Stimulated activated CD4-positive, alpha-beta T cell treated with anti-CD3 and anti-CD28 coated beads, Interleukin-4, amount 100 ng/mL, for 24 hours (primary cell): ENCODE data around the gene EGR1.

Experiments
- DNase-seq: peaks from one replicate; pipeline ENCODE4 v3.0.0-alpha.2; 2020

EGR1 gene

GRCh38 chr5:138453590-138453989 is 11.7 kb upstream of the EGR1 start:
- no peak for DNase-seq

- no peak for DNase-seq
Measured at GRCh38 chr5:138454121-138454520, 11.2 kb upstream of the EGR1 start.

- DNase-seq: no peak
Measured at GRCh38 chr5:138455232-138455930, 9.9 kb upstream of the EGR1 start.

DNA sequence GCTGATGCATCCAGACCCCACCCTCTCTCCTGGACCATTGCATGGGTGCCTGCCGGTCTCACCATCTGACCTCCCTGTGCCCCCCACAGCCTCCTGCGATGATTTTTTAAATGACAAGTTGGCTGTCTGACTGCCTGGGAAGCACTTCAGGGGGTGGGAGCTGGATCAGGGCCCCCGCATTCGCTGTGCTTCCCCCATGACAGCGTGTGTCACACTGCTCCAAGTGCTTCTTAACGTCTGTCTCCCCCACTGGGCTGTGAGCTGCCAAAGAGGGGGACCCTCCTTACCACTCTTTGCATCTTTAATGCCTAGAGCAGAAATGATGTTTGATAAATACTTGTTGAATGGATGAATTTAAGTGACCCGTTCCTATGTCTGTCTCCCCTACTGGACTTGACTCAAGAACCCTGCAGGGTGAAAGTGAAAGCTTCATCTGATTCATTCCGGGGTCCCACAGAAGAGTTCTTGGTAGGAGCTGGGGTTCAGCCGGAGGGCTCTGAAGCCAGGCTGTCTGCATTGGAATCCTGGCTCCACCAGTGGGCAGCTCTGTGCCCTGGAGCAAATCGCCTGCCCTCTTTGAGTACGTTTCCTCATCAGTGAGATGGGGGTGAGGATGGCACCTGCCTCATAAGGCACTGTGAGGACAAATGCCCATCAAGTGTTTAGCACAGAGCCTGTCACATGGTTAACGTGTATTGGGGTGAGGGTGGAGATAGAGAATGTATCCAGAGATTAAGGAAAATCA is 7.6 kb upstream of the EGR1 start:
- no peak for DNase-seq

- DNase-seq: no peak
Measured at GRCh38 chr5:138458384-138458783, 6.9 kb upstream of the EGR1 start.

DNA sequence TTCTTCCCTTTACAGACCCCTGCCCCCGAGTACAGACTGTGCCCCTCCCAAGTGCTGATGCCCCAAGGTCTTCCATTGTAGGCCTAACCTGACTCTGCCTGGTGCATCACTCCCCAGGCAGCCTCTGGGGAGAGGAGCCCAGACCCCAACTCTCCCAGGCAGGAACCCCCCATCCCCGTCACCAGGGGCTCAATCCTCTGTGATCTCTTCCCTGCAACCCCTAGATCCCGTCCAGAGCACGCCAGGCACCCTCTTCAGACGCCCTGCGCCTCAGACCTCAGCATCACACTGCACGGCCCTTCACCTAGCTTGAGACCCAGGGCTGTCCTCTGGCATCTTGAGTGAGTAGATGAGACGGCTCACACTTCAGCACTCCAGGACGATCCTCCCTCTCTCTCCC is 6.4 kb upstream of the EGR1 start:
- no peak for DNase-seq

DNA sequence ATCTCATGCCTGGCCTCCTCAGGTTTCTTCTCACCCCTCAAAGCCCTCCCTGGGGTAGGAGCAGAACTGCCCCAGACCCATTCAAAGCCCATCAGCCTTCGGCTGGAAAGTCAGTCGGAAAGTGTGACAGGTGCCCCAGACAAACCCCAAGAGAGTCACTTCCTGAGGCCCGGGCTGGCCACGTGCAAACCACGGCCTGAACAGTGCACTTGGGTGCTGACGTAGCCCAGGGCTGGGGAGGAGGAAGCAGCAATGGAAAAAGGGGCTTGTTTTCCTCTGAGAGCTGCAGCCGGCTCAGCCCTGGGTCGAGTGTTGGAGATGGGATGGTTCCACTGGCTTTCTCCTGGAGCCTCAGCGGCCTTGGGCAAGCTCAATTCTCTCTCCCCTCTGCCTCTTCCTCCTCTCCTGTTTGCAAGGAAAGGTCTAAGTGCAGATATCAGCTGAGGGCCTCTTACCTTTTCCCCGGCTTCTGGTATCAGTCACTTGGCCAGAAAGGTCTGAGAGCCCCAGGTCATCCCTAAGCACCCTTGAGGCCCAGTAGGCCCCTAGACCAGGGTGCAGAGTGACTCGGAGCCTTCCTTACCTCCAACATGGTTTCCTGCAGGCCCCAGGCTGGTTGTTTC is 5.9 kb upstream of the EGR1 start:
- peak; percentile 88 for DNase-seq

- DNase-seq: no peak
Measured at GRCh38 chr5:138460032-138460693, 5.1 kb upstream of the EGR1 start.

GRCh38 chr5:138461343-138462125 is 3.7 kb upstream of the EGR1 start:
- DNase-seq: no peak

DNA sequence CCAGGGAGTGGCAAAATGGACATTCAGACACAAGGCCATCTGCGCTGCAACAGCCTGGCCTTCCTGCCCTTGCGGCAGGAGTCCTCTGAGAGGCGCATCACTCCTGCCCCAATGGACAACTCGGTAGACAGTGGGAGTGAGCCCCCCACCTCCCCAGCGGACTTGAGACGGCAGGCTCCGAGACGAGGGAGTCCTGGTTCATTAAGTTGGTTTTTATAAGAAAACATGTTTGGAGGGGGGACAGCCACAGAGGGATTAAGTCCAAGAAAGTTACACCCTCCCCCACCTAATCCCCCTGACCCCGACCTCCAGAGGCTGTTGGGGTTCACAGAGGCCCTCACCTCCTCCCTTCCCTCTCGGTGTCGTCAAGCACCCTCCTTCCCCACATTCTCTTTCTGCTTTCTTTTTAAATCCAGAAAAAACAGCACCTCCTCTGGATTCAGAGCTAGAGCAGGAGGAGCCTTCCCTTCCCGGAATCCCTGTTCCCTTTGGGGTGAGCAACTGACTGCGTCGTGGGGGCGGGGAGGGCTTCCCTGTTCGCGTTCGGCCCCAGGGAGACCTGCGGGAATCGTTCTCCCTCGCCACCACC is 1.8 kb upstream of the EGR1 start:
- DNase-seq: no peak

GRCh38 chr5:138464008-138464387 is 1.3 kb upstream of the EGR1 start:
- peak; percentile 92 for DNase-seq

GRCh38 chr5:138464388-138465260 is 655 bp upstream of the EGR1 start:
- peak; percentile 97 for DNase-seq

DNA sequence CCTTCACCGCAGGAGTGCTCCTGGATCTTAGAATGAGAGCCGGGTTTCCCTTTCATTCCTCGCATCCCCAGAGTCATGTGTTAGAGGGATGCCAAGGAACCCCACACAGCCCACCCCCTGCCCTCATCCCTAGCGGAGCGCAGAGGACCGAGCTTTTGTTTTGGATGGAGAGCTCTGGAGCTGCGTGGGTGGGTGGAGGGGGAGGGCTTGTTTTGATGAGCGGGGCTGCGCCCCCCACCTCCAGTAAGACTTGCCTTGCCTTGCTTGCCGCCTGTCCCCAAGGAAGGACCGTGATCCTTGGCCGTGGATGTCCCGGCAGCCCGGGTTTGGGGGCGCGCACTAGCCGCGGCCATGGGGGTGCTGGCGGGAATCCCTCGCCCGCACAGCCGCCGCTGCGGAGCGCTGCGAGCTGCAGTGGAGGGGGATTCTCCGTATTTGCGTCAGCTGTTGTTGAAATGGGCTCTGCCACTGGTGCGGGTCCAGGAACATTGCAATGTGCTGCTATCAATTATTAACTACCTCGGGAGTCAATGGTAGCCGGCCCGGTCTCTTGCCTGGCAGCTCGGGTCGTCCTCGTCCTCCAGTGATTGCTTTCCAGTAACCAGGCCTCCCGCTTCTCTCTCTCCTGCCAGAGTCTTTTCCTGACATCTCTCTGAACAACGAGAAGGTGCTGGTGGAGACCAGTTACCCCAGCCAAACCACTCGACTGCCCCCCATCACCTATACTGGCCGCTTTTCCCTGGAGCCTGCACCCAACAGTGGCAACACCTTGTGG is 1.0 kb downstream of the EGR1 start:
- peak; percentile 32 for DNase-seq

DNA sequence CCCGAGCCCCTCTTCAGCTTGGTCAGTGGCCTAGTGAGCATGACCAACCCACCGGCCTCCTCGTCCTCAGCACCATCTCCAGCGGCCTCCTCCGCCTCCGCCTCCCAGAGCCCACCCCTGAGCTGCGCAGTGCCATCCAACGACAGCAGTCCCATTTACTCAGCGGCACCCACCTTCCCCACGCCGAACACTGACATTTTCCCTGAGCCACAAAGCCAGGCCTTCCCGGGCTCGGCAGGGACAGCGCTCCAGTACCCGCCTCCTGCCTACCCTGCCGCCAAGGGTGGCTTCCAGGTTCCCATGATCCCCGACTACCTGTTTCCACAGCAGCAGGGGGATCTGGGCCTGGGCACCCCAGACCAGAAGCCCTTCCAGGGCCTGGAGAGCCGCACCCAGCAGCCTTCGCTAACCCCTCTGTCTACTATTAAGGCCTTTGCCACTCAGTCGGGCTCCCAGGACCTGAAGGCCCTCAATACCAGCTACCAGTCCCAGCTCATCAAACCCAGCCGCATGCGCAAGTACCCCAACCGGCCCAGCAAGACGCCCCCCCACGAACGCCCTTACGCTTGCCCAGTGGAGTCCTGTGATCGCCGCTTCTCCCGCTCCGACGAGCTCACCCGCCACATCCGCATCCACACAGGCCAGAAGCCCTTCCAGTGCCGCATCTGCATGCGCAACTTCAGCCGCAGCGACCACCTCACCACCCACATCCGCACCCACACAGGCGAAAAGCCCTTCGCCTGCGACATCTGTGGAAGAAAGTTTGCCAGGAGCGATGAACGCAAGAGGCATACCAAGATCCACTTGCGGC is 1.8 kb downstream of the EGR1 start:
- no peak for DNase-seq

GRCh38 chr5:138467711-138468132 is 2.4 kb downstream of the EGR1 start:
- DNase-seq: no peak

GRCh38 chr5:138468133-138468965 is 3.1 kb downstream of the EGR1 start:
- DNase-seq: no peak

DNA sequence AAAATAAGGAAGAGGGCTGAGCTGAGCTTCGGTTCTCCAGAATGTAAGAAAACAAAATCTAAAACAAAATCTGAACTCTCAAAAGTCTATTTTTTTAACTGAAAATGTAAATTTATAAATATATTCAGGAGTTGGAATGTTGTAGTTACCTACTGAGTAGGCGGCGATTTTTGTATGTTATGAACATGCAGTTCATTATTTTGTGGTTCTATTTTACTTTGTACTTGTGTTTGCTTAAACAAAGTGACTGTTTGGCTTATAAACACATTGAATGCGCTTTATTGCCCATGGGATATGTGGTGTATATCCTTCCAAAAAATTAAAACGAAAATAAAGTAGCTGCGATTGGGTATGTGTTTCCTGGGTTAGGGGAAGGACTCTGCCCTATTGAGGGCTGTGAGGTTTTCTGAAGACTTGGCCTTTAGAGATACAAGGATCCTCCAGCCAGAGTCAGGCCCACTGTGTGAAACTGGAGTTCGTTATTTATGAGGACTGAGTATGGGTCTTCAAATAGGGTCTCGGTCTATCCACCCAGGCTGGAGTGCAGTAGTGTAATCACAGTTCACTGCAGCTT is 3.8 kb downstream of the EGR1 start:
- no peak for DNase-seq
